GM23338 (cell line): Measurements from ENCODE around the gene GPC6. TPM values are rescaled to one million over a fixed set of nuclear protein-coding genes. Genes with fewer than 3 reads are reported as not detected.

ENCODE experiments used
- ATAC-seq: fragments of 200-7000 bp; cut with Tn5 transposase; 3 replicates; pipeline ENCODE4 v1.9.1; 2020
- DNase-seq: peaks from one replicate; pipeline ENCODE4 v3.0.0-alpha.2; 2015; ENCODE audit warnings: low spot score
- H2AFZ ChIP-seq: fragments of 200-600 bp; sonication (generic); 2 replicates; pipeline ENCODE4 v1.8.0; 2016; ENCODE audit warnings: antibody characterized with exemption, mild to moderate bottlenecking, moderate library complexity
- H3F3A ChIP-seq: fragments of 200-600 bp; sonication (generic); replicated peaks from 2 replicates; pipeline ENCODE4 v1.8.0; 2017; ENCODE audit warnings: antibody characterized with exemption, mixed run types, low read depth
- H3K27ac ChIP-seq: fragments of 200-600 bp; sonication (generic); 2 replicates; pipeline ENCODE4 v1.6.1; 2016; ENCODE audit warnings: low read depth
- H3K27me3 ChIP-seq: fragments of 200-600 bp; sonication (generic); 2 replicates; pipeline ENCODE4 v1.8.0; 2016; ENCODE audit warnings: mild to moderate bottlenecking, mixed run types, moderate library complexity; ENCODE audit not compliant: insufficient read depth
- H3K36me3 ChIP-seq: fragments of 200-600 bp; sonication (generic); 2 replicates; pipeline ENCODE4 v1.8.0; 2016; ENCODE audit warnings: mild to moderate bottlenecking; ENCODE audit not compliant: insufficient read depth
- H3K4me1 ChIP-seq: fragments of 200-600 bp; sonication (generic); 2 replicates; pipeline ENCODE4 v1.8.0; 2016; ENCODE audit warnings: mild to moderate bottlenecking, moderate library complexity; ENCODE audit not compliant: insufficient read depth
- H3K4me2 ChIP-seq: fragments of 200-600 bp; sonication (generic); 2 replicates; pipeline ENCODE4 v1.7.1; 2017; ENCODE audit warnings: mixed run types
- H3K4me3 ChIP-seq: fragments of 200-600 bp; sonication (generic); 2 replicates; pipeline ENCODE4 v1.6.1; 2016; ENCODE audit warnings: mixed run types
- H3K79me2 ChIP-seq: fragments of 200-600 bp; sonication (generic); replicated peaks from 2 replicates; pipeline ENCODE4 v1.8.0; 2017; ENCODE audit warnings: mild to moderate bottlenecking; ENCODE audit not compliant: insufficient read depth
- H3K9me2 ChIP-seq: fragments of 200-600 bp; sonication (generic); 2 replicates; pipeline ENCODE4 v1.8.0; 2017; ENCODE audit not compliant: insufficient read depth
- H4K20me1 ChIP-seq: fragments of 200-600 bp; sonication (generic); replicated peaks from 2 replicates; pipeline ENCODE4 v1.8.0; 2017; ENCODE audit warnings: mild to moderate bottlenecking; ENCODE audit not compliant: insufficient read depth
- H3K27ac Mint-ChIP-seq: 2 replicates; pipeline ENCODE4 v1.8.0; 2020; ENCODE audit warnings: inconsistent platforms, mild to moderate bottlenecking, moderate library complexity, mixed read lengths
- H3K27me3 Mint-ChIP-seq: 3 replicates; pipeline ENCODE4 v1.8.0; 2022; ENCODE audit warnings: low read depth, mild to moderate bottlenecking, moderate library complexity, mixed read lengths, inconsistent platforms; ENCODE audit not compliant: insufficient read depth, poor library complexity
- H3K36me3 Mint-ChIP-seq: 3 replicates; pipeline ENCODE4 v1.8.0; 2021; ENCODE audit warnings: low read depth, mild to moderate bottlenecking, inconsistent platforms, moderate library complexity, mixed read lengths
- H3K4me1 Mint-ChIP-seq: 3 replicates; pipeline ENCODE4 v1.8.0; 2020; ENCODE audit warnings: mild to moderate bottlenecking, inconsistent platforms, mixed read lengths
- H3K4me3 Mint-ChIP-seq: 3 replicates; pipeline ENCODE4 v1.8.0; 2021; ENCODE audit warnings: moderate library complexity, mild to moderate bottlenecking, inconsistent platforms, mixed read lengths
- H3K9me3 Mint-ChIP-seq: 3 replicates; pipeline ENCODE4 v1.8.0; 2020; ENCODE audit warnings: moderate library complexity, mild to moderate bottlenecking, inconsistent platforms, mixed read lengths
- CREB1 ChIP-seq: fragments of 250-450 bp; sonication (Bioruptor Pico); IDR thresholded peaks from 2 replicates; pipeline ENCODE4 v1.5.0; 2020; ENCODE audit warnings: low read depth, mild to moderate bottlenecking, moderate library complexity
- CTCF ChIP-seq, 2 experiments: fragments of 200-600 bp in 1 of 2; sonication (generic) in 1 of 2; conservative IDR thresholded peaks; 2 replicates each; pipeline versions ENCODE4 v1.5.1 to v1.6.1; 2016 to 2017; ENCODE audit warnings: antibody characterized with exemption in 2 of 2, low read depth in 2 of 2, mild to moderate bottlenecking in 2 of 2, moderate library complexity in 1 of 2
- ETS1 ChIP-seq: IDR thresholded peaks from 2 replicates; pipeline ENCODE4 v1.6.1; 2016; ENCODE audit warnings: antibody characterized with exemption
- EZH2 ChIP-seq: fragments of 200-600 bp; sonication (generic); IDR thresholded peaks from one replicate; pipeline ENCODE4 v1.8.0; 2017; ENCODE audit warnings: antibody characterized with exemption, mild to moderate bottlenecking, low read depth; ENCODE audit not compliant: unreplicated experiment
- EZH2phosphoT487 ChIP-seq: fragments of 200-600 bp; sonication (generic); IDR thresholded peaks from one replicate; pipeline ENCODE4 v1.8.1; 2018; ENCODE audit warnings: antibody characterized with exemption; ENCODE audit not compliant: unreplicated experiment
- JUNB ChIP-seq: IDR thresholded peaks from one replicate; pipeline ENCODE4 v1.6.1; 2016; ENCODE audit warnings: antibody characterized with exemption; ENCODE audit not compliant: unreplicated experiment
- NANOG ChIP-seq: IDR thresholded peaks from 2 replicates; pipeline ENCODE4 v1.6.1; 2016; ENCODE audit warnings: antibody characterized with exemption, borderline replicate concordance
- POLR2AphosphoS5 ChIP-seq: IDR thresholded peaks from 2 replicates; pipeline ENCODE4 v1.6.1; 2016; ENCODE audit warnings: antibody characterized with exemption, low read depth
- STAT1 ChIP-seq: IDR thresholded peaks from one replicate; pipeline ENCODE4 v1.6.1; 2016; ENCODE audit warnings: antibody characterized with exemption; ENCODE audit not compliant: unreplicated experiment
- ZNF114 ChIP-seq: fragments of 250-450 bp; sonication (Bioruptor Pico); IDR thresholded peaks from 2 replicates; pipeline ENCODE4 v1.5.0; 2020; ENCODE audit warnings: mild to moderate bottlenecking, moderate library complexity
- ZNF331 ChIP-seq: fragments of 250-450 bp; sonication (Bioruptor Pico); IDR thresholded peaks from 2 replicates; pipeline ENCODE4 v1.5.0; 2020; ENCODE audit warnings: low read depth, mild to moderate bottlenecking, moderate library complexity
- ZNF462 ChIP-seq: fragments of 250-450 bp; sonication (Bioruptor Pico); IDR thresholded peaks from 2 replicates; pipeline ENCODE4 v1.5.0; 2020; ENCODE audit warnings: mild to moderate bottlenecking, moderate library complexity
- polyA plus RNA-seq: library from polyadenylated mRNA; unstranded; fragments of >200 nt; fragmentation: Nextera tagmentation; extraction: Ambion mirVana; gene quantifications from 2 replicates; pipeline ENCODE4 v1.2.1, GENCODE V29; 2016
- total RNA-seq: library from RNA; depleted of rRNA; stranded (reverse); fragments of >200 nt; shearing (Covaris generic); gene quantifications from 2 replicates; pipeline ENCODE4 v1.2.3, GENCODE V29; 2014
- TF ChIP-seq, protein P1 (sequence below): IDR thresholded peaks from one replicate; pipeline ENCODE4 v1.6.1; 2018; ENCODE audit warnings: antibody characterized with exemption; ENCODE audit not compliant: unreplicated experiment

GPC6 gene
- total and polyA plus RNA-seq, 2 experiments from 2014 or later = 6.4 to 28.6 TPM

DNA sequence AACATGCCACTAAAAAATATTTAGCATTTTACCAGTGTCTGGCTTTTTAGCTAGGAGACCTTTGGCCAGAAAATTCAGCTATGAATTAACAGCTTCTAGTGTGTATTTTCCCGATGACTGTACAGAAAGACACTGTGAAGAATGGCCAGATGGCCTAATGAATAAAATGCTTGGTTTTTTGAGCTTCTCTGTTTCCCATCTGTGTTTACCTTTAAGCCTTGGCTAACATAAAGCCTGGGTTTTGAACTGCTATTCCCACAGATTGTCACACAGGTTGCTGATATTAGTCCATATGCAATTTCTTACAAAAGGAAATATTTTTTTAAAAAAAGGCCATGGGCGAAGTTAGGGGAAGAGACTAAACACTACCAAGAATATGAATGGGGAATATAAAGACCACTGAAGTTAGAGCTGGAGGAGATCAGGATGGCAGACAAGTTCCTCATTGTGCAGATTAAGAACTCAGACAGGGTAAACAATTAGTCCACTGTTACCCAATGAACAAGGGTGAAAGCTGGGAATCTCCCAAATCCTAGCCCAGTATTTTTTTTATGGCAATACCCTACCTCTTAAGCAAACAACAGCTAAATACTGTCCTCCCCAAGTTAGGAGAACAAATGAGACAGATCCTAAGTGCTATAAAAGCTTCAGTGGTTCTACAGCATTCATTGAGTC, 1157.8 kb downstream of the GPC6 start:
- no peak for ATAC-seq
- Mint-ChIP-seq H3K27me3 (no peaks in the 10 kb centered on the region), H3K4me3 (no peak overlapping the region), H3K4me1 (peaks cover 12% of the 10 kb centered on the region), H3K9me3 (no peaks in the 10 kb centered on the region), H3K36me3 (no peaks in the 10 kb centered on the region), H3K27ac (no peak overlapping the region)
- Histone ChIP-seq H3K4me2 (no peak overlapping the region), H3K4me1 (no peaks in the 10 kb centered on the region; the same call in none of the 2 replicates), H3K27me3 (no peaks in the 10 kb centered on the region), H2AFZ (no peak overlapping the region), H3K4me3 (no peak overlapping the region), H3F3A (no peaks in the 10 kb centered on the region), H3K79me2 (no peaks in the 10 kb centered on the region), H3K9me2 (no peaks in the 10 kb centered on the region), H4K20me1 (no peaks in the 10 kb centered on the region), H3K27ac (no peak overlapping the region), H3K36me3 (no peaks in the 10 kb centered on the region)
- DNase-seq = no peak
- TF ChIP-seq ETS1 (no peak), JUNB (no peak), EZH2 (no peak), CREB1 (CRISPR knock-in tag) (no peak), POLR2AphosphoS5 (no peak), ZNF331 (CRISPR knock-in tag) (no peak), STAT1 (no peak), EZH2phosphoT487 (no peak), ZNF462 (CRISPR knock-in tag) (no peak), CTCF (conservative IDR thresholded peaks at IDR 0.05; ENCODE audit: low read depth in 2 of 2) (no peak), ZNF114 (CRISPR knock-in tag) (no peak), NANOG (no peak)
- TF ChIP-seq, protein P1, sequence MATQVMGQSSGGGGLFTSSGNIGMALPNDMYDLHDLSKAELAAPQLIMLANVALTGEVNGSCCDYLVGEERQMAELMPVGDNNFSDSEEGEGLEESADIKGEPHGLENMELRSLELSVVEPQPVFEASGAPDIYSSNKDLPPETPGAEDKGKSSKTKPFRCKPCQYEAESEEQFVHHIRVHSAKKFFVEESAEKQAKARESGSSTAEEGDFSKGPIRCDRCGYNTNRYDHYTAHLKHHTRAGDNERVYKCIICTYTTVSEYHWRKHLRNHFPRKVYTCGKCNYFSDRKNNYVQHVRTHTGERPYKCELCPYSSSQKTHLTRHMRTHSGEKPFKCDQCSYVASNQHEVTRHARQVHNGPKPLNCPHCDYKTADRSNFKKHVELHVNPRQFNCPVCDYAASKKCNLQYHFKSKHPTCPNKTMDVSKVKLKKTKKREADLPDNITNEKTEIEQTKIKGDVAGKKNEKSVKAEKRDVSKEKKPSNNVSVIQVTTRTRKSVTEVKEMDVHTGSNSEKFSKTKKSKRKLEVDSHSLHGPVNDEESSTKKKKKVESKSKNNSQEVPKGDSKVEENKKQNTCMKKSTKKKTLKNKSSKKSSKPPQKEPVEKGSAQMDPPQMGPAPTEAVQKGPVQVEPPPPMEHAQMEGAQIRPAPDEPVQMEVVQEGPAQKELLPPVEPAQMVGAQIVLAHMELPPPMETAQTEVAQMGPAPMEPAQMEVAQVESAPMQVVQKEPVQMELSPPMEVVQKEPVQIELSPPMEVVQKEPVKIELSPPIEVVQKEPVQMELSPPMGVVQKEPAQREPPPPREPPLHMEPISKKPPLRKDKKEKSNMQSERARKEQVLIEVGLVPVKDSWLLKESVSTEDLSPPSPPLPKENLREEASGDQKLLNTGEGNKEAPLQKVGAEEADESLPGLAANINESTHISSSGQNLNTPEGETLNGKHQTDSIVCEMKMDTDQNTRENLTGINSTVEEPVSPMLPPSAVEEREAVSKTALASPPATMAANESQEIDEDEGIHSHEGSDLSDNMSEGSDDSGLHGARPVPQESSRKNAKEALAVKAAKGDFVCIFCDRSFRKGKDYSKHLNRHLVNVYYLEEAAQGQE = no peak
